Thoracic aorta (tissue), 2 donors: ENCODE data around the gene ITGB6. TPM values are rescaled to one million over a fixed set of nuclear protein-coding genes. Genes with fewer than 3 reads are reported as not detected.

Experiments used
- ATAC-seq: fragments of 150-250 bp; one replicate; pipeline ENCODE4 v1.8.0; 2017; ENCODE audit warnings: low read depth; ENCODE audit not compliant: insufficient number of reproducible peaks, low FRiP score
- DNase-seq: peaks from one replicate; pipeline ENCODE4 v3.0.0-alpha.2; 2020; ENCODE audit warnings: low spot score
- H3K27ac ChIP-seq, 2 donors: fragments of 200-600 bp; sonication (generic); 1 replicate in 1 of 2; 2 replicates in 1 of 2; pipeline ENCODE4 v1.5.1; 2016; ENCODE audit warnings: mild to moderate bottlenecking in 2 of 2, moderate library complexity in 2 of 2
- H3K27me3 ChIP-seq: fragments of 200-600 bp; sonication (generic); replicated peaks from 2 replicates; pipeline ENCODE4 v1.6.0; 2016; ENCODE audit warnings: mild to moderate bottlenecking; ENCODE audit not compliant: insufficient read depth
- H3K36me3 ChIP-seq: fragments of 200-600 bp; sonication (generic); one replicate; pipeline ENCODE4 v1.5.1; 2016
- H3K4me1 ChIP-seq, 2 donors: fragments of 200-600 bp; sonication (generic); 1 replicate in 1 of 2; 2 replicates in 1 of 2; pipeline versions ENCODE4 v1.5.1 to v1.6.0; 2016; ENCODE audit warnings: low read depth in 2 of 2, mild to moderate bottlenecking in 1 of 2; ENCODE audit not compliant: control insufficient read depth in 1 of 2
- H3K4me3 ChIP-seq: fragments of 200-600 bp; sonication (generic); 2 replicates; pipeline ENCODE4 v1.5.1; 2016; ENCODE audit warnings: mild to moderate bottlenecking
- H3K9me3 ChIP-seq: fragments of 200-600 bp; sonication (generic); 2 replicates; pipeline ENCODE4 v1.5.1; 2016
- CTCF ChIP-seq: fragments of 200-600 bp; sonication (generic); IDR thresholded peaks from one replicate; pipeline ENCODE4 v1.5.1; 2019; ENCODE audit warnings: antibody characterized with exemption
- total RNA-seq, 2 donors: library from RNA; depleted of rRNA; stranded (reverse); fragments of >200 nt; gene quantifications; one replicate each; pipeline versions ENCODE4 v1.1.0 to v1.2.3, GENCODE V29; 2016

ITGB6 gene
- total RNA-seq, 2 donors from 2014 or later, result 0.99 TPM; not detected in 1

- no peak for TF ChIP-seq CTCF
- no peak overlapping the region for H3K4me3 ChIP-seq
Observed at GRCh38 chr2:160092445-160092844, 107.6 kb downstream of the ITGB6 start.

GRCh38 chr2:160091381-160091780 lies 108.7 kb downstream of the ITGB6 start:
- peaks cover 50% of the 10 kb centered on the region for H3K9me3 ChIP-seq
- no peak overlapping the region for H3K4me3 ChIP-seq

More at GRCh38 chr2:160092445-160092844, 107.6 kb downstream of the ITGB6 start:
- DNase-seq (no peak), ATAC-seq (no peak)
- Histone ChIP-seq H3K4me1 (no peaks in the 10 kb centered on the region), H3K9me3 (peaks cover 39% of the 10 kb centered on the region), H3K27me3 (no peaks in the 10 kb centered on the region), H3K27ac (no peak overlapping the region), H3K36me3 (no peaks in the 10 kb centered on the region)

GRCh38 chr2:160087854-160088745 lies 112.0 kb downstream of the ITGB6 start:
- TF ChIP-seq CTCF, result no peak
- Histone ChIP-seq H3K27me3 (no peaks in the 10 kb centered on the region), H3K9me3 (peaks cover 62% of the 10 kb centered on the region), H3K4me3 (no peak overlapping the region), H3K36me3 (no peaks in the 10 kb centered on the region), H3K27ac (no peak overlapping the region), H3K4me1 (no peaks in the 10 kb centered on the region)
- ATAC-seq (no peak), DNase-seq (no peak)

More at GRCh38 chr2:160091381-160091780, 108.7 kb downstream of the ITGB6 start:
- H3K27me3 ChIP-seq, result no peaks in the 10 kb centered on the region
- ATAC-seq, result no peak
- no peak overlapping the region for H3K27ac ChIP-seq
- DNase-seq, result no peak
- H3K4me1 ChIP-seq, result no peaks in the 10 kb centered on the region
- H3K36me3 ChIP-seq, result no peaks in the 10 kb centered on the region
- no peak for TF ChIP-seq CTCF

GRCh38 chr2:160085662-160086061 lies 114.4 kb downstream of the ITGB6 start:
- Histone ChIP-seq H3K27me3 (no peaks in the 10 kb centered on the region), H3K36me3 (no peaks in the 10 kb centered on the region), H3K4me3 (no peak overlapping the region), H3K9me3 (peaks cover 60% of the 10 kb centered on the region), H3K27ac (no peak overlapping the region), H3K4me1 (no peaks in the 10 kb centered on the region)
- ATAC-seq (no peak), DNase-seq (no peak)
- no peak for TF ChIP-seq CTCF

- no peak for TF ChIP-seq CTCF
- H3K4me1 ChIP-seq, result peaks cover 6 to 14% of the 10 kb centered on the region in 2 donors
Observed at GRCh38 chr2:160077912-160078810, 121.9 kb downstream of the ITGB6 start.

More at GRCh38 chr2:160077912-160078810, 121.9 kb downstream of the ITGB6 start:
- no peaks in the 10 kb centered on the region for H3K9me3 ChIP-seq
- ATAC-seq (no peak), DNase-seq (no peak)
- no peaks in the 10 kb centered on the region for H3K36me3 ChIP-seq
- H3K4me3 ChIP-seq, result no peak overlapping the region
- H3K27me3 ChIP-seq, result no peaks in the 10 kb centered on the region
- no peak overlapping the region for H3K27ac ChIP-seq
